Measurements from ENCODE around the gene KIF21B.

The KIF21B gene

GRCh38 chr1:201024625-201024998 is 1.1 kb upstream of the KIF21B start:
- TF ChIP-seq, protein P1, sequence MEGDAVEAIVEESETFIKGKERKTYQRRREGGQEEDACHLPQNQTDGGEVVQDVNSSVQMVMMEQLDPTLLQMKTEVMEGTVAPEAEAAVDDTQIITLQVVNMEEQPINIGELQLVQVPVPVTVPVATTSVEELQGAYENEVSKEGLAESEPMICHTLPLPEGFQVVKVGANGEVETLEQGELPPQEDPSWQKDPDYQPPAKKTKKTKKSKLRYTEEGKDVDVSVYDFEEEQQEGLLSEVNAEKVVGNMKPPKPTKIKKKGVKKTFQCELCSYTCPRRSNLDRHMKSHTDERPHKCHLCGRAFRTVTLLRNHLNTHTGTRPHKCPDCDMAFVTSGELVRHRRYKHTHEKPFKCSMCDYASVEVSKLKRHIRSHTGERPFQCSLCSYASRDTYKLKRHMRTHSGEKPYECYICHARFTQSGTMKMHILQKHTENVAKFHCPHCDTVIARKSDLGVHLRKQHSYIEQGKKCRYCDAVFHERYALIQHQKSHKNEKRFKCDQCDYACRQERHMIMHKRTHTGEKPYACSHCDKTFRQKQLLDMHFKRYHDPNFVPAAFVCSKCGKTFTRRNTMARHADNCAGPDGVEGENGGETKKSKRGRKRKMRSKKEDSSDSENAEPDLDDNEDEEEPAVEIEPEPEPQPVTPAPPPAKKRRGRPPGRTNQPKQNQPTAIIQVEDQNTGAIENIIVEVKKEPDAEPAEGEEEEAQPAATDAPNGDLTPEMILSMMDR (IDR thresholded peaks at IDR 0.05): no peak
- TF ChIP-seq ZFX (IDR thresholded peaks at IDR 0.05; ENCODE audit: borderline replicate concordance): no peak
- no peak overlapping the region for H3K27ac ChIP-seq

DNA sequence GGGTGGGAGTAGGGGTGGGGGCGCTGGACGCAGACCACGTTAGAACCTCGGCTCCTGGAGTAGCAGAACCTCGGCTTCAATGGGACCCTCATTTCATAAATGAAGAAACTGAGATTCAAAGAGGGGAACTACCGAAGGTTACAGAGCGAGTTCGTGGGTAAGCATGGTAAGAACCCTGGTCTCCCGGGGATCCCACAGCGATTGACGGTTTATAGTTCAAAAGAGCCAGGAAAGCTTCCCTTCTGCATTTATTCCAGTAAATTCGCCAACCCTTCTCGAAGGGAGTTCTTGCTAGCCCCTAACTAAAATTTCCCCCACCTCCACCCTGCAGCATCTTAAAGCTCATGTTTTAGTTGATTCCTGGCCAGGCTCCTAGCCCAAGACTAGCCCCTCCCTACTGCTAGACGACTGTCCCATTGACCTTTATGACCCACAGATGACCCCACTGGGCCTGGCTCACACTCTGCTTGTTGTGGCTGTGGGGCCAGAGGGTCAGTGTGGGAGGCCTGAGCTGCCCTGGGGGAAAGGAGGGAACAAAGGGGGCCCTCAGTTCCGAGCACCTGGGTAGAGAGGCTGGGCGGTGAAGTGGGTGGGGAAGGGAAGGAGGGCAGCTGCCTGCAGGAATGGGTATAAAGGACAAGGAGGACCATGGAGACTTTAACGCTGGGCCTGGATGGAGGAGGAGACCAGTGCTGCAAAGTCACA is 558 bp upstream of the KIF21B start:
- H3K27ac ChIP-seq: no peak overlapping the region

DNA sequence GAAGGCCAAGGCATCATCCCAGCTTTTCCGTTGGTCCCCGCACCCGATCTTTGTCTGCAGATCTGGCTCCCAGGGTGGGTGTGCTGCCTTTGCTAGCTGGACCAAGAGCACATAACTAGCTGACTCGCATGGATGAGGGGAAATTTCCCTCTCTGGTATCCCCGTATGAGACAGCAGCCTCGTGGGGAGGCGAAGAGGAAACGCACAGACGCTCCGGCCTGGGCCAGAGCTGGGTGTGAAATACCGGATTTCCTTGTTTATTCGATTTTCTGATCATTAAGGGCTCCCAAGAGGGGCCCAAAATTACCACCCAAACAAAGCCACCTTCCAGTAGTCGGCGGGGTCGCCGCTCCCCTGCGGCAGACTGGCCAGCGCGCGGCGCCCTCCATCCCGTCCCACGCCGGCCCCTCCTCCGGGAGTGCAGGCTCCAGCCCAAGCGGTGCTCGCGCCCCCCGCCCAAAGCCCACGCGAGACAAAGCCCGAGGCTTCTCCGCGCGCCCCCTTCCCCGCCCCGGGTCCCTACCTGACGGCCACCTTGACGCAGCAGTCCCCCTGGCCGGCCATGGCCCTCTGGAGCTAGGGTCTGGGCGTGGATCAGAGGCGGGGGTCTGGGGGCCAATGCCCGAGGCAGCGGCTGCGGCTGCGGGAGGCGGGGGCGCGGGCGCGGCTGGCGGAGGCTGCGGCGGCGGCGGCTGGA is 546 bp downstream of the KIF21B start:
- TF ChIP-seq, protein P1 (IDR thresholded peaks at IDR 0.05): no peak; the same call in 1 of the 2 replicates
- no peak for TF ChIP-seq ZFX (IDR thresholded peaks at IDR 0.05; ENCODE audit: borderline replicate concordance)
- H3K27ac ChIP-seq: no peak overlapping the region

More for the DNA sequence above, 558 bp upstream of the KIF21B start:
- TF ChIP-seq, protein P1 (IDR thresholded peaks at IDR 0.05): no peak
- TF ChIP-seq ZFX (IDR thresholded peaks at IDR 0.05; ENCODE audit: borderline replicate concordance): no peak

DNA sequence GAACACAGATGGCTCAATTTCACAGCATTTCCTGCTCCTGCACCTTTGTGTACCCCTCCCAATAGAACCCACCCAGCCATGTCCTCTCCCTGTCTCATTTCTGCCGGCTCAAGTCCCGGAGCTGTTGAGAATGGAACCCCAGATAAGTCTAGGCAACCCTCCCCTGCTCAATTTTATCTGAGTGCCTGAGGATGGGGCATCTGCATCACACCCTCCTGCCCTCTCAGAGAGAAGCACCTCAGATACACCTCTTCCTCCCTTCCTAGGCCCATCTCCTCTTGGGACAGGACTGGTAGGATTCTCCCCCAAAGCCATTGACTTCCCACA is 1.1 kb downstream of the KIF21B start:
- H3K27ac ChIP-seq: no peak overlapping the region
- TF ChIP-seq ZFX (IDR thresholded peaks at IDR 0.05; ENCODE audit: borderline replicate concordance): no peak
- TF ChIP-seq, protein P1 (IDR thresholded peaks at IDR 0.05): no peak

DNA sequence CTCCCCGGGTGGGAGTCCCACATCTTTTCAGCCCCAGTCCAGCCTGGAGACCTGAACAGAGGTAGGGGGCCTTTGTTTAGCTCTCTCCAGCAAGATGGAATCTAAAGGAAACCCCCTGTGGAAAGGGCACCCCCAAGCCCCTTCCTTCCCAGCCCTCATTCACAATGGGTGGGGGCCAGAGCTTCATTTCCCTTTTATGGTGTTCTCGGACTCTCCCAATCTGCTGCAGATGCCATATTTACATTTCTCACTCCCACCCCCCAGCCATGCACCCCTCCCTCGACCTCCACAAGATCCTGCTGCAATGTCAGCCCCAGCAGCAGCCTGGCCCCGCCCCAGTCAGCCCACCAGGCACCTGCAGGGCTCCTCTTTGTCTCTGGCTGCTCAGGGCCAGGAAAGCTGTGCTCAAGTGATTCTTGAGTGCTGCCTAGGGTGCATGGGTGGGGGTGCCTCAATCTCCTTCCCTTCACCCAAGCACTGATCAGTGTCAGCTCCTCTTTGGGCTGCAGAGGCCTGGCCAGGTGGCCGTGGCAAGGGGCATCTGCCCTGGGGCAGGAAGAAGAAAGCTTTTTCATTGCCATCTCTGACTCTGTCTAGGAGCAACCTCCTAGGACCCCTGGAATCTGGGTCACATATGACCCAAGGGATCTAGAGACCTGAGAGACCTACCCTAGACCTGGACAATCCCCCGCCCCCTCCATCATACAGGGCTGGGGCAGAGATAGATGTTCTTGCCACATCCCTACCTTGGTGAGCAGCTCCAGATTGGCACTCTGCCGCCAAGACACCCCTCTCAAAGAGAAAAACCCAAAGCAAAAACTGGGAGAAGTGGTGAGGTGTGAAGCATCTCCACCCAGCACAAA is 1.7 kb downstream of the KIF21B start:
- TF ChIP-seq ZFX (IDR thresholded peaks at IDR 0.05; ENCODE audit: borderline replicate concordance): no peak
- TF ChIP-seq, protein P1 (IDR thresholded peaks at IDR 0.05): no peak
- no peak overlapping the region for H3K27ac ChIP-seq

DNA sequence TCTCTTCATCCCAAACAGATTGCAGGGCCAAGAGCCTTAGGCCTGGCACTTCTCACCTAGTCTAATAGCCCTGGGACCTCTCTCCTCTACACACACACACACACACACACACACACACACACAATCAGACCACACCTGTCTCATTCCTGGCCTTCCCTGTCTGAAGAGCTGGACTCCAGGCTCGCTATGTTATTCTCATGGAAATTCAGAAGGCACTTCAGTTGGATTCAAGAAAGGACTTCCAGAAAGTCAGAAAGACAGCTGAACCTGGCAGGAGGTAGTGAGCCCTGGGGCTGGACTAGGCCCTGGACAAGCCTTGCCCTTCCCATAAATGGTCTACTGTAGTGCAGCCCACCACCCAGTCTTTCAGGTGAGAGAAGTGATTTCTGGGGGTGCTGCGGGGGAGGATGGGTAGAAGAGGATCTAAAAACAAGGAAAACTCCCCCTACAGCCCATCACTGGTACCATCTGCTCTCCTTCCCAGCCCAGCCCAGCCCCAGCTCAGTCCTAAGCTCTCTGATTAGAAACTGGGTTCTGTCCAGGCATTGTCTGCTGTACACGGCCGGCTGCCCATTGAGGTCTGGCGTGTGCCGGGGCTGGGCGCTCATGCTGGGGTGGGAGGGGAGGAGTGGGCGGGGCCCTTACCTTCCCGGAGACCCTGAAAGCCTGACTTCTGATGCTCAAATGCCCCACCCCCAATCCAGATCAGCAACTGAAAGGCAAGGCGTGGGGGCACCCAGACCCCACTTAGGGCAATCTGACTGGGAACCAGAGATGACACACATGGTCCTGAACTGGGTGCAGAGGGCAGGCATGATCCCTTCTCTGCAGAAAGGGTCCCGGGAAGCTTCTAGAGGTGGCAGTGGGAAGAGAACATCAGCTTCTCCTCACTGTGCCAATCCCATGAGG is 2.5 kb downstream of the KIF21B start:
- TF ChIP-seq ZFX (IDR thresholded peaks at IDR 0.05; ENCODE audit: borderline replicate concordance): no peak
- TF ChIP-seq, protein P1 (IDR thresholded peaks at IDR 0.05): peak; percentile 36
- H3K27ac ChIP-seq: 0 out of 2 replicates have a peak overlapping the region, but pooled peaks have one; percentile 5
